Measurements from ENCODE around the gene ZC3H14.

DNA sequence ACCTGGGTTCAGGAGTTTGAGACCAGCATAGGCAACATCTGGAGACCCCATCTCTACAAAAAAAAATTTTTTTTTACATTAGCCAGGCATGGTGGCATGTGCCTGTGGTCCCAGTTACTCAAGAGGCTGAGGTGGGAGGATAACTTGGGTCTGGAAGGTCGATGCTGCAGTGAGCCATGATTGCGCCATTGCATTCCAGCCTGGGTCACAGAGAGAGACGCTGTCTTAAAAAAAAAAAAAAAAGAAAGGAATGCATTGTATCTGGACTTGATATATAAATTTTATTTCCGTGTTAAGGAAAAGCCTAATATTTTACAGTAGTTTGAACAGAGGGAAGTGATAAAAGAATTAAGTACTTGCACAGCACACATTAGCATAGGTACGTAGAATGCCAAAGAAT lies 97.2 kb downstream of the ZC3H14 start:
- TF ChIP-seq, protein P1, sequence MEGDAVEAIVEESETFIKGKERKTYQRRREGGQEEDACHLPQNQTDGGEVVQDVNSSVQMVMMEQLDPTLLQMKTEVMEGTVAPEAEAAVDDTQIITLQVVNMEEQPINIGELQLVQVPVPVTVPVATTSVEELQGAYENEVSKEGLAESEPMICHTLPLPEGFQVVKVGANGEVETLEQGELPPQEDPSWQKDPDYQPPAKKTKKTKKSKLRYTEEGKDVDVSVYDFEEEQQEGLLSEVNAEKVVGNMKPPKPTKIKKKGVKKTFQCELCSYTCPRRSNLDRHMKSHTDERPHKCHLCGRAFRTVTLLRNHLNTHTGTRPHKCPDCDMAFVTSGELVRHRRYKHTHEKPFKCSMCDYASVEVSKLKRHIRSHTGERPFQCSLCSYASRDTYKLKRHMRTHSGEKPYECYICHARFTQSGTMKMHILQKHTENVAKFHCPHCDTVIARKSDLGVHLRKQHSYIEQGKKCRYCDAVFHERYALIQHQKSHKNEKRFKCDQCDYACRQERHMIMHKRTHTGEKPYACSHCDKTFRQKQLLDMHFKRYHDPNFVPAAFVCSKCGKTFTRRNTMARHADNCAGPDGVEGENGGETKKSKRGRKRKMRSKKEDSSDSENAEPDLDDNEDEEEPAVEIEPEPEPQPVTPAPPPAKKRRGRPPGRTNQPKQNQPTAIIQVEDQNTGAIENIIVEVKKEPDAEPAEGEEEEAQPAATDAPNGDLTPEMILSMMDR (IDR thresholded peaks at IDR 0.05): no peak
- no peak for TF ChIP-seq POLR2A (IDR thresholded peaks at IDR 0.05)

All from adrenal gland (tissue), 5 donors.